ENCODE data around the gene STARD4.

The STARD4 gene

DNA sequence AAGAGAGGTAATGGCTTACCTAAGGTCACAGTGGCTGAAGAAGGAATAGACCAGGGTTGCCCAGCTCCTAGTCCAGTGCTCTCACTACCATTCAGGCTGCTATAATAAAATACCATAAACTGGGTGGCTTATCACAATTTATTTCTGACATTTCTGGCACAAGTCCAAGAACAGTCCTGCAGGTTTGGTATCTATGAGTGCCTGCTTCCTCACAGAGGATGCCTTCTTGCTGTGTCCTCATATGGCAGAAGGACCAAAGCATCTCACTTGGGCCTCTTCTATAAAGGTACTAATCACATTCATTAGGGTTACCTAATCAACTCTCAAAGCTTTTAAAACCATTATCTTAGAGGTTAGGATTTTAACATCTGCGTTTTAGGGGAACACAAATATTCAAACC is 17.2 kb downstream of the STARD4 start:
- peak overlapping the region; percentile 76; the same call in 1 of the 2 replicates for H3K27ac ChIP-seq (ENCODE audit: low read depth, low read length)
- H3K4me1 ChIP-seq (ENCODE audit: control insufficient read depth, insufficient read depth, low read length), result peaks cover 5% of the 10 kb centered on the region; the same call in 1 of the 2 replicates
- H3K9ac ChIP-seq (ENCODE audit: low read length), result no peak overlapping the region
- H3K27me3 ChIP-seq (ENCODE audit: control insufficient read depth, insufficient read depth, low read length), result no peaks in the 10 kb centered on the region
- no peaks in the 10 kb centered on the region for H3K9me3 ChIP-seq (ENCODE audit: control insufficient read depth, insufficient read depth, low read depth, low read length)
- H3K36me3 ChIP-seq (ENCODE audit: control insufficient read depth, insufficient read depth, low read length), result peaks cover 49% of the 10 kb centered on the region
- no peak overlapping the region for H3K4me3 ChIP-seq (ENCODE audit: low read depth, low read length)

DNA sequence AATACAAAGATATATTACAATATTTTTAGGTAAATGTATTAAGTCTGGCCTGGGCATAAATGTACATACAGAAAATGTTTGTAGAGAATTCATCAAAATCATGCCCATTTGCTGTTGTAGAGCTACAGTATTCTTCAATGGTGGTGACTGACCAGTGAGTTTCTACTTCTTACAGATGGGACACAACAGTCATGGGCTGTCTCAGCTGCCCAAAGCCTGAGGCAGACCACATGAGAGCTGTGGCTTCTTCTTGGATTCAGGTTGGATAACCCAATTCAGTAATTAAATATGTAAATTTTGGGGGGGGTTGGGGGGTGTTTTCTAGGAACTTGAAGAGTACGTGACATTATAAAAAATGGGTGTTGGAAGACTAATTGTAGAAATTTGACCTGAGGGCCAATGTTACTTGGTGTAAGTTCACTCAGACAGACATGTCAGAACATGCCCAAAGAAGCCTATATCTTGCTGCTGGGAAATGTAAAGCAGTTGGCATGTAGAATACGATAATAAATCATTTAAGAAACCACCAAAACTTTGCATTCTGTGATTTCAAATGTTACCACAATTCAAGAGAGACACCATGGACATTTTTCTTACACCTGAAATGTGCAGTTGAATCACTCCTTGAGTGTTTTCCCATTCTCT is 17.9 kb downstream of the STARD4 start:
- Histone ChIP-seq H3K27ac (ENCODE audit: low read depth, low read length) (peak overlapping the region; percentile 76), H3K9ac (ENCODE audit: low read length) (no peak overlapping the region), H3K36me3 (ENCODE audit: control insufficient read depth, insufficient read depth, low read length) (peaks cover 43% of the 10 kb centered on the region), H3K4me3 (ENCODE audit: low read depth, low read length) (no peak overlapping the region), H3K9me3 (ENCODE audit: control insufficient read depth, insufficient read depth, low read depth, low read length) (no peaks in the 10 kb centered on the region), H3K27me3 (ENCODE audit: control insufficient read depth, insufficient read depth, low read length) (no peaks in the 10 kb centered on the region), H3K4me1 (ENCODE audit: control insufficient read depth, insufficient read depth, low read length) (peaks cover 5% of the 10 kb centered on the region; the same call in 1 of the 2 replicates)

DNA sequence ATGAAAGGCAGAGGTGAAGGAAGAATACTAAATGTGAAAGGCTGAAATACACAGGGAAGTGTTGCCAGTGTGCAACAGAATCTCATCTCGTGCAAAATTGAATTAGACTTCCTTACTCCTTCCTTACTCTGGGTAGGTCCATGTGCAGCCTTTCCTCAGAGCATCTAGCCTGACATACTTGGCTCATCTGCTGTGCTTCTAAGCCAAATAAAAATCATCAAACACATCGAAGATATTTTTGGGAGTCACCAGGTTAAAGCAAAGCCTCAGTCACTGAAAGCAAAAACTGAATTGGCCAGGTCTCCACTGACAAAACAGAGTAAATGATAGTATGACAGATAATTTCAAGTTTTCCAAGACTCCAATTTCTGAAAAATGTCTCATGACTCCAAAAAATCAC is 19.3 kb downstream of the STARD4 start:
- Histone ChIP-seq H3K9me3 (ENCODE audit: control insufficient read depth, insufficient read depth, low read depth, low read length) (no peaks in the 10 kb centered on the region), H3K4me1 (ENCODE audit: control insufficient read depth, insufficient read depth, low read length) (peaks cover 5% of the 10 kb centered on the region; the same call in 1 of the 2 replicates), H3K9ac (ENCODE audit: low read length) (no peak overlapping the region), H3K36me3 (ENCODE audit: control insufficient read depth, insufficient read depth, low read length) (peaks cover 30% of the 10 kb centered on the region; the same call in 1 of the 2 replicates), H3K27me3 (ENCODE audit: control insufficient read depth, insufficient read depth, low read length) (no peaks in the 10 kb centered on the region), H3K27ac (ENCODE audit: low read depth, low read length) (no peak overlapping the region), H3K4me3 (ENCODE audit: low read depth, low read length) (no peak overlapping the region)

DNA sequence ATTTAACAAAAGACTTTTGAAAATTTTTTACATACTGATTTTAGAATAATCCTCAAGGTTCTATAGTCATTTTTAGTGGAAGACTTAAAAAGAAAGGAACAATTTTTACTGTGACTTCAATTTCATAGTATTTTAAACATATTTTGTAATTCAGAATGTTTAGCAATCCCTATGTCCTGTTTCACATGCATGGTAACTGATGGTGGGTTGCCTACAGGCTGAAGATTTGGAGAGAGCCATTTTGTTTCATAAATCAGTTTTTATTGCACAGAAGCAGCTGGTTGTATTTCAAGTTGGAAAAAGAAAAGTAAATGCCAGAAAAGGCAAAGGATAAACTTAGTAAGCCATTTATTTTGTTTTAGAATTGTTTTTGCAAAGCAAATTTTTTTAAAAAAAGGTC is 24.0 kb downstream of the STARD4 start:
- no peak overlapping the region for H3K4me3 ChIP-seq (ENCODE audit: low read depth, low read length)
- no peaks in the 10 kb centered on the region for H3K27me3 ChIP-seq (ENCODE audit: control insufficient read depth, insufficient read depth, low read length)
- no peaks in the 10 kb centered on the region for H3K9me3 ChIP-seq (ENCODE audit: control insufficient read depth, insufficient read depth, low read depth, low read length)
- H3K36me3 ChIP-seq (ENCODE audit: control insufficient read depth, insufficient read depth, low read length), result no peaks in the 10 kb centered on the region
- no peak overlapping the region for H3K9ac ChIP-seq (ENCODE audit: low read length)
- no peaks in the 10 kb centered on the region for H3K4me1 ChIP-seq (ENCODE audit: control insufficient read depth, insufficient read depth, low read length)
- H3K27ac ChIP-seq (ENCODE audit: low read depth, low read length), result no peak overlapping the region

- H3K36me3 ChIP-seq (ENCODE audit: control insufficient read depth, insufficient read depth, low read length), result no peaks in the 10 kb centered on the region
Observed at GRCh38 chr5:111486926-111487325, 25.4 kb downstream of the STARD4 start.

GRCh38 chr5:111486055-111486454 is 26.3 kb downstream of the STARD4 start:
- Histone ChIP-seq H3K9ac (ENCODE audit: low read length) (no peak overlapping the region), H3K9me3 (ENCODE audit: control insufficient read depth, insufficient read depth, low read depth, low read length) (no peaks in the 10 kb centered on the region), H3K27ac (ENCODE audit: low read depth, low read length) (no peak overlapping the region), H3K4me1 (ENCODE audit: control insufficient read depth, insufficient read depth, low read length) (no peaks in the 10 kb centered on the region), H3K36me3 (ENCODE audit: control insufficient read depth, insufficient read depth, low read length) (no peaks in the 10 kb centered on the region), H3K4me3 (ENCODE audit: low read depth, low read length) (no peak overlapping the region), H3K27me3 (ENCODE audit: control insufficient read depth, insufficient read depth, low read length) (no peaks in the 10 kb centered on the region)

More at GRCh38 chr5:111486926-111487325, 25.4 kb downstream of the STARD4 start:
- Histone ChIP-seq H3K27ac (ENCODE audit: low read depth, low read length) (no peak overlapping the region), H3K9ac (ENCODE audit: low read length) (no peak overlapping the region), H3K9me3 (ENCODE audit: control insufficient read depth, insufficient read depth, low read depth, low read length) (no peaks in the 10 kb centered on the region), H3K4me3 (ENCODE audit: low read depth, low read length) (no peak overlapping the region), H3K4me1 (ENCODE audit: control insufficient read depth, insufficient read depth, low read length) (no peaks in the 10 kb centered on the region), H3K27me3 (ENCODE audit: control insufficient read depth, insufficient read depth, low read length) (no peaks in the 10 kb centered on the region)

GRCh38 chr5:111480346-111480745 is 32.0 kb downstream of the STARD4 start:
- Histone ChIP-seq H3K4me3 (ENCODE audit: low read depth, low read length) (no peak overlapping the region), H3K36me3 (ENCODE audit: control insufficient read depth, insufficient read depth, low read length) (no peaks in the 10 kb centered on the region), H3K27me3 (ENCODE audit: control insufficient read depth, insufficient read depth, low read length) (no peaks in the 10 kb centered on the region), H3K9me3 (ENCODE audit: control insufficient read depth, insufficient read depth, low read depth, low read length) (no peaks in the 10 kb centered on the region), H3K4me1 (ENCODE audit: control insufficient read depth, insufficient read depth, low read length) (no peaks in the 10 kb centered on the region), H3K9ac (ENCODE audit: low read length) (no peak overlapping the region), H3K27ac (ENCODE audit: low read depth, low read length) (no peak overlapping the region)

- H3K9ac ChIP-seq (ENCODE audit: low read length), result no peak overlapping the region
- no peaks in the 10 kb centered on the region for H3K4me1 ChIP-seq (ENCODE audit: control insufficient read depth, insufficient read depth, low read length)
- no peaks in the 10 kb centered on the region for H3K9me3 ChIP-seq (ENCODE audit: control insufficient read depth, insufficient read depth, low read depth, low read length)
- H3K27me3 ChIP-seq (ENCODE audit: control insufficient read depth, insufficient read depth, low read length), result no peaks in the 10 kb centered on the region
- no peak overlapping the region for H3K4me3 ChIP-seq (ENCODE audit: low read depth, low read length)
- no peaks in the 10 kb centered on the region for H3K36me3 ChIP-seq (ENCODE audit: control insufficient read depth, insufficient read depth, low read length)
- no peak overlapping the region for H3K27ac ChIP-seq (ENCODE audit: low read depth, low read length)
Observed at GRCh38 chr5:111478898-111479297, 33.4 kb downstream of the STARD4 start.

DNA sequence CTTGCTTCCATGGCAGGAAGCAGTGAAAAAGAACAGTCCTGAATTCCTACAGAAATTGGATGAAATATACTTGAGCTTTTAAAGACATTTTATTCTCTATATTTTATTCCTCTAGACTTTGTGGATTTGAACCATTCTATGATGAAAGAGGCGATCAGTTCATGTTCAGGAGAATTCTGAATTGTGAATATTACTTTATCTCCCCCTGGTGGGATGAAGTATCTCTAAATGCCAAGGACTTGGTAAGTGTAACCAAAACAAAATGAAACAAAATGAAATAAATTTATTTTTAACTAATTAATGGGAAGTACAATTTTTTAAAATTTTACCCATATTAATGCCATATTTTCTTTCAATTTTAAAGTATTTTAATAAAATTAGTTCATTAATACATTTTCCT is 34.1 kb downstream of the STARD4 start:
- Histone ChIP-seq H3K9ac (ENCODE audit: low read length) (no peak overlapping the region), H3K36me3 (ENCODE audit: control insufficient read depth, insufficient read depth, low read length) (no peaks in the 10 kb centered on the region), H3K4me3 (ENCODE audit: low read depth, low read length) (no peak overlapping the region), H3K4me1 (ENCODE audit: control insufficient read depth, insufficient read depth, low read length) (no peaks in the 10 kb centered on the region), H3K27ac (ENCODE audit: low read depth, low read length) (no peak overlapping the region), H3K27me3 (ENCODE audit: control insufficient read depth, insufficient read depth, low read length) (no peaks in the 10 kb centered on the region), H3K9me3 (ENCODE audit: control insufficient read depth, insufficient read depth, low read depth, low read length) (no peaks in the 10 kb centered on the region)

GRCh38 chr5:111472579-111472978 is 39.8 kb downstream of the STARD4 start:
- H3K4me3 ChIP-seq (ENCODE audit: low read depth, low read length), result no peak overlapping the region
- no peaks in the 10 kb centered on the region for H3K4me1 ChIP-seq (ENCODE audit: control insufficient read depth, insufficient read depth, low read length)
- H3K27me3 ChIP-seq (ENCODE audit: control insufficient read depth, insufficient read depth, low read length), result no peaks in the 10 kb centered on the region
- H3K36me3 ChIP-seq (ENCODE audit: control insufficient read depth, insufficient read depth, low read length), result no peaks in the 10 kb centered on the region
- H3K9me3 ChIP-seq (ENCODE audit: control insufficient read depth, insufficient read depth, low read depth, low read length), result no peaks in the 10 kb centered on the region
- no peak overlapping the region for H3K27ac ChIP-seq (ENCODE audit: low read depth, low read length)
- no peak overlapping the region for H3K9ac ChIP-seq (ENCODE audit: low read length)

GRCh38 chr5:111472096-111472495 is 40.2 kb downstream of the STARD4 start:
- no peak overlapping the region for H3K4me3 ChIP-seq (ENCODE audit: low read depth, low read length)
- H3K27me3 ChIP-seq (ENCODE audit: control insufficient read depth, insufficient read depth, low read length), result no peaks in the 10 kb centered on the region
- no peaks in the 10 kb centered on the region for H3K4me1 ChIP-seq (ENCODE audit: control insufficient read depth, insufficient read depth, low read length)
- no peaks in the 10 kb centered on the region for H3K9me3 ChIP-seq (ENCODE audit: control insufficient read depth, insufficient read depth, low read depth, low read length)
- no peaks in the 10 kb centered on the region for H3K36me3 ChIP-seq (ENCODE audit: control insufficient read depth, insufficient read depth, low read length)
- H3K9ac ChIP-seq (ENCODE audit: low read length), result no peak overlapping the region
- H3K27ac ChIP-seq (ENCODE audit: low read depth, low read length), result no peak overlapping the region
